SKM-1 treated with dmso at 0.1 percent for 144 hours (cell line): Measurements from ENCODE around the gene FGR.
"Not testable (repeated sequence)": the region's sequence is repeated elsewhere in the genome, so short reads cannot be mapped to it uniquely, and the experiment has no call there.

Source experiments
- DNase-seq: peaks from one replicate; lab custom pipeline; 2025; ENCODE audit not compliant: unreplicated experiment; lab: John Stamatoyannopoulos, UW

Gene FGR

GRCh38 chr1:27660300-27660835, 25.4 kb upstream of the FGR start:
- no peak for DNase-seq

DNA sequence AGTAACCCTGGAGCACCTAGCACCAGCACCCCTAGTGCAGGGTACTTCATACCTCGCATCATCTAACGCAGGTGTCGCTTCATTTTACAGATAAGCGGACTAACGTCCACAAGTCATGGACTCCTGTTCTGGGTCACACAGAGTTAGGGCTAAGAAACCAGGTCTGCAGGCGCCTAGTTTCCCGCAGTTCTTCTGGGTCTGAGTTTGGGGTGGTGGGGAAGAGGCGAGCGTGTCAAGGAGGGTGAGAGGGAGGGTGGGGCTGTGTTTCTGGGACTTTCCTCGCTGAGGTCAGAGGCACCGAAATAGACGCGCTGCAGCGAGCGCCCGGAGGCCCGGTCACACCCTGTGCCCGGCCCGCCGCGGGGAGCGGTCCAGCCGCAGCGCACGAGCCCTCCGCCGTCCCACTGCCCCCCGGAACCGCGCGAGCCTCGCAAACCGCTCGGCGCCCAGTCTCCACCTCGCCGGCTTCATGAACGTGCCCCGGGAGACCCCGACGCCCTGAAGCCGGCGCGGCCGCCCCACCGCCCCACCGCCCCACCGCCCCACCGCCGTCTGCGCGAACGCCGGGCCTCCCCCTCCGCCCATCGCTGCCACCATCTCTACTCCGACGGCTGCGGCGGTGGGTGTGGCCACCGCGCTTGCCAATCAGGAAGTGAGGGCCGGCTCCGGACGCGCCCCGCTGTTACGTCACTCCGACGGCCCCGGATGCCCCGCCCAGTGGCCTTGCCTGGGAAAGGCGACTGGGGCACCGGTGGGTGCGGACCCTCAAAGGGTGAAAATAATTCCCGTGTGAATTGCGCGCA, 24.7 kb upstream of the FGR start:
- DNase-seq: peak; percentile 77

DNA sequence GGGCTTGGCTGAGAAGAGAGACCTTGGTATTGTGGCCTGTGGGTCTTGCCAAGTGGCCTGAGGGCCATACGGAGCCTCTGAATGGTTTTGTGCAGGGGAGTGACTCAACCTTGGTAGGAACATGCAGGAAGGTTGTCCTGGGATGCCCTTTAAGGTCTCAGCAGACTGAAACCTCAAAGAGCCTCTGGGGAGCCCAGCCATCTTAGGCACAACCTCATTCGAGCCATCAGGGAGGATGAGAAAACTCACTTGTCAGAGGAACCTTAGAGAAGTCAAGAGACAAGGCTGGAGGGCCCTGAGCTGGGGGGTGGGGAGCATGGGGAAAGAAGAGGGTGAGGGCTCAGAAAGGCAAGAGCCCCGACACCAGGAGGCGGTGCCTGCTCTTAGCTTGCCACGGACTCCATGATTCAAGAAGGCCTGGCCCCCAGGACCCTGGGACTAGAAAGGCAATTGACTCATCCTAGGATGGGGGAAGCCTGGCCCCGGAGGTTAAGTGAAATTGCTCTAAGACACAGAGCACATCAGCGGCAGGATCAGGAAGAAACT, 24.0 kb upstream of the FGR start:
- peak; percentile 27 for DNase-seq

DNA sequence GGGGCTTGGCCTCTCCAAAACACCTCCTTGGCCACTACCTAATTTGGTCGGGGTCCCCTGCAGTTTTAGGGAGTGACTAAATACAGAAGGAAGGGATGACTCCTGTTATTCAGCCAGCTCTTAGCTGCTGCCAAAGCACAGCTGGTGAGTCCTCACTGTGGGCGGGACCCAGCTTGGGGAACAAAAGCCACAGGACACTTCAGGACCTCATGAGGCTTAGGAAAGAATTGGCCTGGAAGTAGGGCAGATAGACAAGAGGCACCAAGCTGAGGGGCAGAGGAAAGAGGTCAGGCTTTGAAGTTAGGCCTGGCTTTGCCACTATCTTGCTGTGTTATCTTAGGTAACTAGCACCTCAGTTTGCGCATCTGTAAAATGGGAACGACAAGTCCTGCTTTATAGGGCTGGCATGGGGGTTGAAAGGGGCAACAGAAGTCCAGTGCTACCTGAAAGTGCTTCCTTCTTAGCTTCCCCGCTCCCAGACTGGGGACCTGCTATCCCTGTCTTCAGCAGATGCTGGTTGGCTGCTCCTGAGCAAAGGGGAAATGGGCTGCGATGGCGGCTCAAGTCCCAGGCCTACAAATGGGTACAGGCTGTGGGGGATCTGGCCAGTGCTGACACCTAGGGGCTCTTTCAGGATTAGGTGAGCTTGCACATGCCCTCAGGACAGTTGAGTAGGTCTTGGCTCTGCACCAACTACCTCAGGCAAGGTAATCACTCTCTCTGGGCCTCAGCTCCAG, 21.3 kb upstream of the FGR start:
- DNase-seq: no peak

- peak; percentile 43 for DNase-seq
Observed at GRCh38 chr1:27655151-27655937, 20.4 kb upstream of the FGR start.

DNA sequence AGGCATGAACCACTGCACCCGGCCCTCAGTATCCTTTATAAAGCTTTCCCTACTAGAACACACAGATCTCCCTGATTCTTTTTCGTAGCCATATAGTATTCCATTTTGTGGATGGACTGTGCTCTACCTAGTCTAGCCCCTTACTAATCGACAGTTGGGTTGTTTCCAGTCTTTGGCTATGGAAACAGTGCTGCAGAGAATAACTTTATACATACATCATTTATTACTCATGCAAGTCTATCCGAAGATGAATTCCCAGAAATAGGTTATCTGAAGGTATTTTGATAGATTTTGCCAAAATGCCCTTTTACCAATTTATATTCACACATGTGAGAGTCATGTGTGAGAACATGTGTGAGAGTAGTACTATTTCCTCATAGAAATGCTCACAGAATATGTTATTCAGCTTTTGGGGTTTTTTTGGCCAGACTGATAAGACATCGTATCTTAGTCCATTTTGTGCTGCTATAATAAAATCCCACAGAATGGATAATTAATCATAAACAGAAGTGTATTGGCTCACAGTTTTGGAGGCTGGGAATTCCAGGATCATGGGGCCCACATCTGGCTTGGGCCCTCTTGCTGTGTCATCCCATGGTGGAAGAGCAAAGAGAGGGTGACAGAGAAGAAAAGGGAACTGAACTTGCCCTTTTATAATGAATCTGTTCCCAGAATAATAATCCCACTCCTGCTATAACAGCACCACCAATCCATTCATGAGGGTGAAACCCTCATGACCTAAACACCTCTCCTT, 17.3 kb upstream of the FGR start:
- no peak for DNase-seq

GRCh38 chr1:27650539-27651175, 15.7 kb upstream of the FGR start:
- DNase-seq: no peak

DNA sequence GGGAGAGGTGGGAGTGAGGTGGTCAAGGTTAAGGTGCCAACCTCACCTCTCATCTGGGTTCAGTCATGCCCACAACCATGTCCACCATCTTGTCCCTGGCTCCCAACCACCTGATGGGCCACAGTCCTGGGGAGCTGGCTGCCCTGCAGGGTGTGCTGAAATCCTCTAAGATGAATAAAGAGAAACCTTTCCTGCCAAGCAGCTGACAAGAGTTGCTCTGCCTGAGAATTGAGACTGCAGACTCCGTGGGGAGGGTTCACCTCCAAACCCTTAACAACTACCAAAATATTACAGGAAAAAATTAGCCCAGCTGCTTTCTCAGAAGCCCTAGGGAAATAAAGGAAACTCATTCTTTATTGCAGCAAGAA, 15.2 kb upstream of the FGR start:
- DNase-seq: no peak

DNA sequence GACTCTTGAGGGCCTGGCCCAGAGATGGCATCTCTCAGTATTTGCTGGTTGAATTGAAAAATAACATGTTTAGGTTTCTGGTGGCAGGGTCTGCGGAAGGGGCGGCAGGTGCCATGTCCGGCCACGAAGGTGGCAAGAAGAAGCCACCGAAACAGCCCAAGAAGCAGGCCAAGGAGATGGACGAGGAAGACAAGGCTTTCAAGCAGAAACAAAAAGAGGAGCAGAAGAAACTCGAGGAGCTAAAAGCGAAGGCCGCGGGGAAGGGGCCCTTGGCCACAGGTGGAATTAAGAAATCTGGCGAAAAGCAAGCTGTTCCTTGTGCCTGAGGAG, 14.3 kb upstream of the FGR start:
- no peak for DNase-seq

- no peak for DNase-seq
Observed at GRCh38 chr1:27648602-27649305, 13.8 kb upstream of the FGR start.

GRCh38 chr1:27647328-27647727, 12.3 kb upstream of the FGR start:
- no peak for DNase-seq

DNA sequence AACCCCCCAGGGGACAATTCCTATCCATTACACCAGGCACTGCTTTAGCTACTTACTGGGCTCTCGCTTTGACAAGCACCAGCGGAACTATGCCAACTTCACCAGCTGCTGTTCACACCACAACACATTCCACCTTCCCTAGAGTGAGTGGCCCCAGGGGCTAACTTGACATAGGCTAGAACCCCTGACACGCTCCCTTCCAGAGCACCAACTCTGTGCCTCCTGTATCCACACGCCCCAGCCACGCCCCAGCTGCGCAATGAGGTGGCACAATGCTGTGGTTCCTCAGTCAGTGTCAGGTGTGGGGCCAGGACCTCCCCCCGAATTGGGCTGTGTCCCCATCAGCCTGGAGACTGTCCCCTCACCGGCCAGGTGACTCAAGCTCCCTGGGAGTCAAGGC, 11.7 kb upstream of the FGR start:
- DNase-seq: no peak

GRCh38 chr1:27645071-27645415, 10.1 kb upstream of the FGR start:
- DNase-seq: no peak

GRCh38 chr1:27644369-27645070, 9.5 kb upstream of the FGR start:
- no peak for DNase-seq

DNA sequence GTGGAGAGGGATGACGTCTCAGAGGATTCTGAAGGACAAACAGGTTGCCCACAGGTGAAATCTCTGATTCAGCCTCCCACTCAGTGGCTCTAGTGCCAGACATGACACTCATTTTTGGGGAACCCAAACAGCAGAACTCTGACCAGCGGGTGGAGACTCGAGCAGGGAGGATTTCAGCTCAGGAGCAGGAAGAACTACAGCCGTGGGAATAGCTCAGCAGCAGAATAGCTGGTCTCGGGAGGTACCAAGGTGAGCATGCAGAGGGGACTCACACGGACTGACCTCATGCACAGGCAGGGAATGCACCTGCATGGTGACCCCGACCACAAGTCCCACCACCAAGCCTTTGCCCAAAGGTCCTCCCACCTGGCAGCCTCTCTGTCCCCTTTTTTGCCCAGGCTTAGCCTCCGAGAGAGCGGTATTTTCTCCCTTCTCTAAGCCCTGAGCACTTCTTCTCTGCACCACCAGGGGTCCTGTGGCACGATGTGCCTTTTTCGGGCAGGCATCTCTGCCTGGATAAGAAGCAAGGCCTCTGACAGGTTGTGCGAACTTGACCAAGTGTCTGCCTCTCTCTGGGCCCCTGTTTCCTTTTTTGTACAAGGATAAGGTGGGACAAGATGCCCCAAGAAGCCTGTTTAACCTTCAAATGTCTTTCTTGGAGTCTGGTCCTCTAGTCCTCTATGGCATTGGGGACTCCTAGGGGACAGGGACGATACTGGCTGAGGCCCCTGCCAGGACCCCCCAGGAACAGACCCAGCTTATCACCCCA, 8.8 kb upstream of the FGR start:
- peak; percentile 26 for DNase-seq

- not testable (repeated sequence) for DNase-seq
Observed at GRCh38 chr1:27640514-27640913, 5.5 kb upstream of the FGR start.

DNA sequence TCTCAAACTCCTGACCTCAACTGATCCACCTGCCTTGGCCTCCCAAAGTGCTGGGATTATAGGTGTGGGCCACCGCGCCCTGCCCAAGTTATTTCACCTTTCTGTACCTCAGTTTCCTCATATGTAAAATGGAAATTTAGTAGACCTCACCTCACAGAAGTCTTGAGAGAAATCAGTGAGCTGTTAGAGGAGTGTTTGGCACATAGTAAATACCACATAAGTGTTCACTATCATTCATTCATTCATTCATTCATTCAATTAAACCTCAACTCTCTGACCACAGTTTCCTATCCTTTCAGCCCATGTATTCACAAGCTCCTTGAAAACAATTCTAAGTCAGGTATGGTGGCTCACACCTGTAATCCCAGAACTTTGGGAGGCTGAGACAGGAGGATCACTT, 3.8 kb upstream of the FGR start:
- no peak for DNase-seq

GRCh38 chr1:27638047-27638734, 3.2 kb upstream of the FGR start:
- DNase-seq: no peak
